Peyer's patch (tissue), 4 donors: ENCODE measurements around the gene KAT2B. TPM values are rescaled to one million over a fixed set of nuclear protein-coding genes. Genes with fewer than 3 reads are reported as not detected.

ENCODE experiments used
- DNase-seq, 3 donors: peaks; one replicate each; pipeline ENCODE4 v3.0.0-alpha.2; 2017 to 2019
- H3K27ac ChIP-seq, 4 donors: fragments of 200-600 bp; sonication (generic); one replicate each; pipeline ENCODE4 v1.5.1; 2016 to 2019
- H3K27me3 ChIP-seq, 2 donors: fragments of 200-600 bp; sonication (generic); one replicate each; pipeline ENCODE4 v1.5.1; 2019
- H3K36me3 ChIP-seq, 3 donors: fragments of 200-600 bp; sonication (generic); one replicate each; pipeline ENCODE4 v1.5.1; 2016 to 2019
- H3K4me1 ChIP-seq, 4 donors: fragments of 200-600 bp; sonication (generic); one replicate each; pipeline ENCODE4 v1.5.1; 2016 to 2019
- H3K4me3 ChIP-seq, 4 donors: fragments of 200-600 bp; sonication (generic); 1 replicate in 3 of 4; 2 replicates in 1 of 4; pipeline ENCODE4 v1.5.1; 2016 to 2019; ENCODE audit warnings: mild to moderate bottlenecking in 1 of 4
- H3K9me3 ChIP-seq, 4 donors: fragments of 200-600 bp; sonication (generic); one replicate each; pipeline ENCODE4 v1.5.1; 2016 to 2019; ENCODE audit warnings: mild to moderate bottlenecking in 1 of 4
- POLR2A ChIP-seq, 2 donors: fragments of 450-650 bp; IDR thresholded peaks; one replicate each; pipeline ENCODE4 v1.5.1; 2017; ENCODE audit warnings: antibody characterized with exemption in 2 of 2, mild to moderate bottlenecking in 2 of 2, moderate library complexity in 2 of 2
- total RNA-seq, 4 donors: library from RNA; depleted of rRNA; stranded (reverse); fragments of >200 nt; gene quantifications; one replicate each; pipeline ENCODE4 v1.1.0, GENCODE V29; 2016
- TF ChIP-seq, protein P1 (sequence below), 6 experiments: fragments of 450-650 bp in 4 of 6; fragments of 200-600 bp in 2 of 6; sonication (generic) in 1 of 6; IDR thresholded peaks; one replicate each; pipeline ENCODE4 v1.5.1; 2017 to 2019; ENCODE audit warnings: antibody characterized with exemption in 6 of 6, mild to moderate bottlenecking in 3 of 6, moderate library complexity in 1 of 6

Gene KAT2B
- total RNA-seq, 4 donors from 2014 or later: 28.0 to 46.2 (median 42.9) TPM

DNA sequence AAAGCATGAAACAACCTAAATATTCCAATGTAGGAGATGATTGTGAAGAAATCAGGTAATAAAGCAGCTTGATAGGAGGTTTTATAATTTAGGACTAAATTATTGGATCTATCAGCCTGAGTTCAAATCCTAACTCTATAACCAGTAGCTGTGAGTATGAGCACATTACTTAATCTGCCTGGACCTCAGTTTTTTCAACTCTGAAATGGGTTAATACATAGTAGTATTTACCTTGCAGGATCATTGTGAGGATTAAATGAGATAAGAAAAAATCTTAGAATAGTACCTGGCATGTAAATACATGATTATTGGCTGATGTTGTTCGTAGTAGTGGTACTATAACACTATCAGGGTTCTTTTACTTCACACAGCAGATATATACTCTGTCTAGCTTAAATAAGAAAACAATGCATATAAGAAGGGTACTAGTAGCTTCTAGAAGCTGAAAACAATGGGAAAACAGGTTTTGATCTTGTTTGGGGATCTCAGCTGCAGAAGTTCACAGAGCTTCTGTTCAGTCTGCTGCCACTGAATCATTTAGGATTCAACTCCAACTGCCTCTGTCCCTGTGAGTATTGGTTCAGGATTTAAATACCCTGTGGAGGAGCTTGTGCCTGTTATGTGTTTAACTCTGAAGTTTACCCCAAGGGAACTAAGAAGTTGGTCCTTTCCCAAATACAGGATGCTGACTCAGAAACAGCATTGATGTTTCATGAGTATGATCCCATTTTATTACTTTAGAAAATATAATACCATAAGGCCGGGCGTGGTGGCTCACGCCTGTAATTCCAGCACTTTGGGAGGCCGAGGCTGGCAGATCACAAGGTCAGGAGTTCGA is 34.2 kb downstream of the KAT2B start:
- DNase-seq: no peak
- Histone ChIP-seq H3K9me3 (no peaks in the 10 kb centered on the region), H3K27me3 (no peaks in the 10 kb centered on the region), H3K4me1 (no peaks in the 10 kb centered on the region), H3K36me3 (no peaks in the 10 kb centered on the region), H3K4me3 (no peak overlapping the region), H3K27ac (no peak overlapping the region)
- TF ChIP-seq POLR2A (IDR thresholded peaks at IDR 0.05): no peak
- TF ChIP-seq, protein P1, sequence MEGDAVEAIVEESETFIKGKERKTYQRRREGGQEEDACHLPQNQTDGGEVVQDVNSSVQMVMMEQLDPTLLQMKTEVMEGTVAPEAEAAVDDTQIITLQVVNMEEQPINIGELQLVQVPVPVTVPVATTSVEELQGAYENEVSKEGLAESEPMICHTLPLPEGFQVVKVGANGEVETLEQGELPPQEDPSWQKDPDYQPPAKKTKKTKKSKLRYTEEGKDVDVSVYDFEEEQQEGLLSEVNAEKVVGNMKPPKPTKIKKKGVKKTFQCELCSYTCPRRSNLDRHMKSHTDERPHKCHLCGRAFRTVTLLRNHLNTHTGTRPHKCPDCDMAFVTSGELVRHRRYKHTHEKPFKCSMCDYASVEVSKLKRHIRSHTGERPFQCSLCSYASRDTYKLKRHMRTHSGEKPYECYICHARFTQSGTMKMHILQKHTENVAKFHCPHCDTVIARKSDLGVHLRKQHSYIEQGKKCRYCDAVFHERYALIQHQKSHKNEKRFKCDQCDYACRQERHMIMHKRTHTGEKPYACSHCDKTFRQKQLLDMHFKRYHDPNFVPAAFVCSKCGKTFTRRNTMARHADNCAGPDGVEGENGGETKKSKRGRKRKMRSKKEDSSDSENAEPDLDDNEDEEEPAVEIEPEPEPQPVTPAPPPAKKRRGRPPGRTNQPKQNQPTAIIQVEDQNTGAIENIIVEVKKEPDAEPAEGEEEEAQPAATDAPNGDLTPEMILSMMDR (IDR thresholded peaks at IDR 0.05): no peak

DNA sequence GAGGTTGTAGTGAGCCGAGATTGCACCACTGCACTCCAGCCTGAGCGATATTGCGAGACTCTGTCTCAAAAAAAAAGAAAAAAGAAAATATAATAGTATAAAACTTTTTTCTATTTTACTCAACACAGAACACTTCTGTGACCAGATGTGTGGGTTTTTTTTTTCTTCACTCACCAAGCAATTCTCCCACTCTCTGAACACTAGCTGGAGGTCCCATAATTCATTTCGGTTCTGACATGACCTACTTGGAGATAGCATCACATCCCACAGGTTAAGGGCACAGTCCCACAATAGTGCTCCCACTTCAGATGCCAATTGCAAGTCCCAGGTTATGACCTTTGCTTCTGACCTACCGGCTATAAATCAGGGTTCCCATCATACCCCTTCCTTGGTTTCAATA is 35.0 kb downstream of the KAT2B start:
- H3K4me3 ChIP-seq: no peak overlapping the region
- H3K4me1 ChIP-seq: no peaks in the 10 kb centered on the region
- TF ChIP-seq, protein P1 (IDR thresholded peaks at IDR 0.05): no peak
- TF ChIP-seq POLR2A (IDR thresholded peaks at IDR 0.05): no peak

DNA sequence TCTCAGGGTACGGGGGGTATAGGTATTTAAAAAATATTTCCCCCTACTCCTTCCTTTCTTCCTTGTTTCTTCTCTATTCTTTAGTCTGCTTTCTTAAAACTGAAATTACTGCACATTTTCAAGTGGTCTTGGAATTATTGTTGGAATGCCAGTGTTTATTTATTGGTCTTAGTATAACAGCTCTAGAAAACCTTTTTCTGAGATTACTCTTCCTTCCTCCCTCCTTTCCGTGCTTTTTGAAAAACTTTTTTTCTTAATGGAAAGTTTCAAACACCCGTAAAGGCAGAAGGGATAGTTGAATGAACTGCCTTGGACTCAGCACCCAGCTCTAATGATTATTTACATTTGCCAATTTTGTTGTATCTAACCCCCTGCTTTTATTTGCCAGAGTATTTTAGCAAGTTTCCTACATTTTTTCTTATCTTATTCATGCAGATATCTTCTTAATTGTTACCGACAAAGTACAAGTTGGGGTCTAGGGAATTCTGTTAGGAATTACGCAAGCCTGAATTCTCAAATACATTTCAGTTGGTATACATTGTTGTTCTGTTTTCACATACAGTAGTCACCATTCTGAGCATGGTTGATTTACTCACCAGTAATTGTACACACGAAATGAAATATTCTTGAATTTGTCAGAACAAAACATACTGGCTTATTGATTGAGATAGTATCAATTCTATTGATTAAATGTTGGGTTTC is 36.2 kb downstream of the KAT2B start:
- no peaks in the 10 kb centered on the region for H3K27me3 ChIP-seq
- TF ChIP-seq, protein P1 (IDR thresholded peaks at IDR 0.05): no peak
- no peak for TF ChIP-seq POLR2A (IDR thresholded peaks at IDR 0.05)
- DNase-seq: no peak
- H3K27ac ChIP-seq: no peak overlapping the region
- no peak overlapping the region for H3K4me3 ChIP-seq
- H3K9me3 ChIP-seq: no peaks in the 10 kb centered on the region
- peaks cover 0 to 10% (median 0%) of the 10 kb centered on the region in 4 donors for H3K4me1 ChIP-seq
- H3K36me3 ChIP-seq: no peaks in the 10 kb centered on the region

More for the DNA sequence above, 35.0 kb downstream of the KAT2B start:
- H3K27ac ChIP-seq: no peak overlapping the region
- no peaks in the 10 kb centered on the region for H3K9me3 ChIP-seq
- no peaks in the 10 kb centered on the region for H3K27me3 ChIP-seq
- no peaks in the 10 kb centered on the region for H3K36me3 ChIP-seq
- DNase-seq: no peak

DNA sequence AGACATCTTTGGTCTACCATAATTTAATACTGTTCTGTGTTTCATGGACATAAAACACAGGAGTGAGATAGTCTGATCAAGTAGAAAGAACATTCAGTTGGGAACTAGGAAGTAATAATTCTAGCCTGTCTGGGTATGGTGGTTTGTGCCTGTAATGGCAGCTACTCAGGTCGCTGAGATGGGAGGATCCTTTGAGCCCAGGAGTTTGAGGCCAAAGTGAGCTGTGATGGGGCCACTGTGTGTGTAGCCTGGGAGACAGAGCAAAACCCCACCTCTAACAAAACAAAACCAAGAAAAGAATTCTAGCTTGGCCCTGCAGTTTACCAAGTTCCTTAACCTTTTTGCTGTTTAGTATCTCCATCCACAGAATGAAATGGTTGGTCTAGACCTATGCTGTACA is 36.8 kb downstream of the KAT2B start:
- TF ChIP-seq, protein P1 (IDR thresholded peaks at IDR 0.05): no peak
- no peak for TF ChIP-seq POLR2A (IDR thresholded peaks at IDR 0.05)
- H3K27ac ChIP-seq: no peak overlapping the region
- peaks cover 0 to 11% (median 0%) of the 10 kb centered on the region in 4 donors for H3K4me1 ChIP-seq
- H3K9me3 ChIP-seq: no peaks in the 10 kb centered on the region
- no peaks in the 10 kb centered on the region for H3K36me3 ChIP-seq
- no peak overlapping the region for H3K4me3 ChIP-seq
- no peak for DNase-seq
- no peaks in the 10 kb centered on the region for H3K27me3 ChIP-seq

DNA sequence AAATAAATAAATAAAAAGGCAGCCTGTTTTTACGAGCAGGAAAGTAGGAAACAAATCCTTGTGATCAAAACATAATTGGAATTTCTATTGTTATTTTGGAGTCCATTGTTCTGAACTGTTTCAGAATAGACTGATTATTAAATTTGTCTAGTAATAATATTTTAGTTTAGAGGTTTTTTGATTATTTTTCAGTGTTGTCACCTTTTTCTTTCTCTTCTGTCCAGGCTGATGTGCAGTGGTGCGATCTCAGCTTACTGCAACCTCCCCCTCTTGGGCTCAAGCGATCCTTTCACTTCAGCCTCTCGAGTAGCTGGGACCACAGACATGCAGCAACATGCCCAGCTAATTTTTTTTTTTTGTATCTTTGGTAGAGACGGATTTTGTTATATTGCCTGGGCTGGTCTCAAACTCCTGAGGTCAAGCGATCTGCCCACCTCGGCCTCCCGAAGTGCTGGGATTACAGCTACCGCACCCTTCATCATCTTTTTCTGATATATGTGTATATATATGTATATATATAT is 38.0 kb downstream of the KAT2B start:
- Histone ChIP-seq H3K4me3 (no peak overlapping the region), H3K27me3 (no peaks in the 10 kb centered on the region), H3K36me3 (no peaks in the 10 kb centered on the region), H3K9me3 (no peaks in the 10 kb centered on the region), H3K4me1 (peaks cover 0 to 11% (median 0%) of the 10 kb centered on the region in 4 donors), H3K27ac (no peak overlapping the region)
- DNase-seq: no peak
- TF ChIP-seq, protein P1 (IDR thresholded peaks at IDR 0.05): no peak
- no peak for TF ChIP-seq POLR2A (IDR thresholded peaks at IDR 0.05)
